GM19240 (cell line): ENCODE measurements around the gene GRM4.

Source experiments
- DNase-seq: peaks from one replicate; pipeline ENCODE4 v3.0.0; 2011; ENCODE audit warnings: low spot score; ENCODE audit not compliant: insufficient read length

GRM4 gene

GRCh38 chr6:34086558-34086957 is 59.3 kb downstream of the GRM4 start:
- no peak for DNase-seq

GRCh38 chr6:34085453-34086170 is 60.3 kb downstream of the GRM4 start:
- DNase-seq, result no peak

- DNase-seq, result no peak
These were observed 61.1 kb downstream of the GRM4 start for GRCh38 chr6:34084591-34085290.

- no peak for DNase-seq
These were observed 62.8 kb downstream of the GRM4 start for GRCh38 chr6:34082864-34083626.

GRCh38 chr6:34082348-34082747 is 63.5 kb downstream of the GRM4 start:
- no peak for DNase-seq

- DNase-seq, result no peak
These were observed 65.5 kb downstream of the GRM4 start for GRCh38 chr6:34080357-34080756.

GRCh38 chr6:34079899-34080298 is 66.0 kb downstream of the GRM4 start:
- DNase-seq, result no peak

- DNase-seq, result no peak
These were observed 70.0 kb downstream of the GRM4 start for GRCh38 chr6:34075906-34076305.

- no peak for DNase-seq
These were observed 71.7 kb downstream of the GRM4 start for GRCh38 chr6:34074064-34074742.

GRCh38 chr6:34073540-34073939 is 72.3 kb downstream of the GRM4 start:
- no peak for DNase-seq

- DNase-seq, result no peak
These were observed 73.2 kb downstream of the GRM4 start for GRCh38 chr6:34072727-34073126.

- DNase-seq, result no peak
These were observed 74.0 kb downstream of the GRM4 start for GRCh38 chr6:34071884-34072379.

- DNase-seq, result no peak
These were observed 74.6 kb downstream of the GRM4 start for GRCh38 chr6:34071136-34071883.

- DNase-seq, result no peak
These were observed 75.4 kb downstream of the GRM4 start for GRCh38 chr6:34070315-34071135.

GRCh38 chr6:34068462-34069044 is 77.3 kb downstream of the GRM4 start:
- no peak for DNase-seq

GRCh38 chr6:34067814-34068213 is 78.1 kb downstream of the GRM4 start:
- no peak for DNase-seq

GRCh38 chr6:34066772-34067770 is 78.8 kb downstream of the GRM4 start:
- DNase-seq, result no peak

- DNase-seq, result no peak
These were observed 79.7 kb downstream of the GRM4 start for GRCh38 chr6:34066218-34066571.
